H54 (cell line): ENCODE data around the gene HIC1.

ENCODE experiments used
- DNase-seq: peaks from one replicate; pipeline ENCODE4 v3.0.0; 2011; ENCODE audit warnings: low spot score, mixed read lengths; ENCODE audit not compliant: insufficient read length
- FAIRE-seq: peaks from 3 replicates; lab custom pipeline; 2011; peaks lifted over from hg19 to GRCh38; lab: Jason Lieb, UNC
- POLR2A ChIP-seq: IDR thresholded peaks from 2 replicates; pipeline ENCODE4 v1.6.1; 2011; ENCODE audit warnings: low read depth, mild to moderate bottlenecking, low read length

HIC1 gene

DNA sequence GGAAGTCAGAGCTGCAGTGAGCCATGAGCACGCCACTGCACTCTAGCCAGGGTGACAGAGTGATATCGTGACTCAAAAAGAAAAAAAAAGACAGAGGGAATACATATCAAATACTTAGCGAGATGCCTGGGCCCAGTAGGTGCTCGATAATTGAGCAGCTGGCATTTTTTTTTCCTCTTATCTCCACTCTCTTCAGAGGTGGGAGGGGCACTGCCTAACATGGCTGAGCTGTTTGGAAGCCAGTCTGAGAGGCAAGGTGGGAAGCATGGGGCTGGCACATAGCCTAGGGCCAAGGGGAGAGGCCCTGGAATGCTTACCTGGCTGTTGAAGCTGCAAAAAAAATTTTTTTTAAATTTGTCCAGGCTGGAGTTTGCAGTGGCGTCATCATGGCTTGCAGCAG, 38.4 kb downstream of the HIC1 start:
- TF ChIP-seq POLR2A, result no peak

DNA sequence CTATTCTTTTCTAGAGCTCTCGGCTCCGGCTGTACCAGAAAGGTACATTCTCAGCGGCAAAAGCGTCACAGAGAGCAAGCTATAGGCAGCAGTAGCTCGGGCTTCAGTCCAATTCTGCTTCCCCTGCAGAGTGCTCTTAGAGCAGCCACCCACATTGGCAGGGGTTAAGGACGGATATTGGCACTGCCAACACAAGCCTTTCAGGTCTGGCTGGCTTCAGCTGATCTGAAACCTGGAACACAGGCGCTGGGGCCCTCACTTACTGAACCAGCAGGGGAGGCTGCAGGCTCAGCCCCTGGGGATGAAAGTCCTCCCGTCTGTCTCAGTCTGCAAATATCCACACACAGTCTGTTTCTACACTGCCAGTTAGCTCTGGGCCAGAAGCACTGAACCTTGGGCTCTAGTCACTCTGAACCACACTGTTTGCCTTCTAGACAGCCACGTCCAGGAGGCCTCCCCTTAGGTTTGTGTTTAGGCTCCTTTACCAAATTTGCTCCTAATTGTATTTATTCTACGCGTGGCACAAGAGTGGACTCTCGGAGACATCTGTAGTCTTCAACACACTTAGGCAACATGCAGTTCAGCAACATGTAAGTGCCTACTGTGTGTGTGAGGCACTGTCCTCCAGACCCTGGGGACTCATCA, 40.1 kb downstream of the HIC1 start:
- FAIRE-seq, result no peak
- no peak for TF ChIP-seq POLR2A
- no peak for DNase-seq

More for the DNA sequence above, 38.4 kb downstream of the HIC1 start:
- no peak for DNase-seq
- no peak for FAIRE-seq

DNA sequence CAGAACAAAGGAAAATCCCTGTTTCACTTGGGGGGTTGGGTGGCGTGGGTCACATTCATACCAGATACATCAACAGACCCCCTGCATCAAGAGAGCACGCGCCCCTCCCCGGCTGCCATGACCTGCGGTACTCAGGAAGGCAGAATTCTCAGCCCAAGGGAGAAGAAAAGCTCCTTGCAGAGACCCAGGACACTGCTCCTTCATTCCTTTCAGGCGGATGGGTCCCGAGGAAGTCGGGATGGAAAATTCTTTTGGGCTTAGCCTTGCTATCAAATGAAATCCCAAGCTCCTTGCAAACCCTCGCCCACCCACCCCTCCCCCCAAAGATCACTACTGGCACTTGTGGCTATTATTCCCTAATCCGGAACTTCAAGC, 40.6 kb downstream of the HIC1 start:
- no peak for FAIRE-seq
- no peak for DNase-seq
- TF ChIP-seq POLR2A, result no peak

DNA sequence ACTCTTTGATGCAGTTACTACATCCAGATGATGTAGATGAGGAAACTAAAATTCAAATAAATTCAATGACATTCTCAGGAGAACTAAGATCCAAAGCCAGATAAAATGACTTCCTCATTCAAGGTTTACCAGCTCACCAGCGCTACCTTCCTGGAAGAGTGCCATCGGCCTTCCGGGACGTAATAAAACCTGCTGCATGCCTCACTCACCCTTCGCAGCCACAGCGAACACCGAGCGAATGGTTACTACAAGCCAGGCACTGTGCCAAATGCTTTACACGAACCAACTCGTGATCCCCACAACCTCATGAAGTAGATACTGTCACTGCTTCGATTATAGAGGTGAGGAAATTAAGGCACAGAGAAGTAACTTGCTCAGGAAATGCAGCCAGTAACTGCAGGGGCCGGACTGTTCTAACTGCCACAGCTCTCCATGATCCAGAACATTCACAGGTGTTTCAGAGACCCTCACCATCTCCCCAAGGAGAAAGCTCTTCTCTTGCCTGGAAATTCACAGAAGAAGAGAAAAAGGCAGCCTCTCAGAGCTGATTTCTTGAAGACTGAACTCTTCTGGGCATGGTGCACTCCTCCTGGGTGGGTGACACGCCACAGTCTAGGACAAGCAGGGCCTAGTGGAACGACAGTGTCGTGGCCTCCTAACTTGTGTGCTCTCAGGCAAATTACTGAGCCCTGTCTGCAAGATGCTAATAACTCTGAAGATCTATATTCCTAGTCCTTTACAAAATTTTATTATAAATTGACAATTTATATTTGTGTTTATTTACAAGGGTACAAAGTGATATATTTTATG, 46.8 kb downstream of the HIC1 start:
- no peak for FAIRE-seq
- DNase-seq, result no peak
- no peak for TF ChIP-seq POLR2A

DNA sequence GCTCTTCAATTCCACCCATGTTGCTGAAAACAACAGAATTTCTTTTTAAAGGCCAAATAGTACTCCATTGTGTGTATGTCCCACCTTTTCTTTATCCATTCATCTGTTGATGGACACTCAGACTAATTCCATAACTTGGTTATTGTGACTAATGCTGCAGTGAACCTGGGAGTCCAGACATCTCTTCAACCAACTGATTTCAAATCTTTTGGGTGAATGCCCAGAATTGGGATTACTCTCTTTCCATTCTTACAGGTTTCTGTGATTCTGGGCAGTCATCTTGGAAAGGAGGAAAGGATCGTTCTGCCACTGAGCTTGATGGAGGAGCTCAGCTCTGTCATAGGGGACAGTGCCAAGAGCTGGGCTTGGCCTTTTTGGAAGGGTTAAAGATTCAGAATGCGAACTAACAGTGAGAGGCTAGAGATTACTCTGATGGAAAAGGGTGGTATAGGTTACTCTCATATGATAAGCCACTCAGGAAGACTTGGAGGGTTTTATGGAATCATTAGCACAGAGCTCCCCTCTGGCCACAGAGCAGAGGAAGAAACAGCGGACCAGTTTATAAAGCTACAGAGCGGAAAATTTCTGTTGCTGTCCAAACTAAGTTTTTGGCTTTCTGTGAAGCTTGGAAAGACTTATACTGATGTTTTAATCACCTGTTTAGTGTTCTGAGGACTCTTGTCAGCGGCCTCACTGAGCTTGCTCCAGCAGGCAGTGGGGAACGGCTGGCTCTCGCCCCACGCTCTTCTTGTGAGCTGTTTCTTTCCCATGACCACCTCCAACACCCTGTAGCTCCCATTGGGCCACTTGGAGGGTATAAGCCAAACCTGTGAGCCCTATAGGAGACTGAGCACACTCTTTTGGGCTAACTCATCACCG, 48.3 kb downstream of the HIC1 start:
- TF ChIP-seq POLR2A, result no peak
- FAIRE-seq (no peak), DNase-seq (peak; percentile 53)

DNA sequence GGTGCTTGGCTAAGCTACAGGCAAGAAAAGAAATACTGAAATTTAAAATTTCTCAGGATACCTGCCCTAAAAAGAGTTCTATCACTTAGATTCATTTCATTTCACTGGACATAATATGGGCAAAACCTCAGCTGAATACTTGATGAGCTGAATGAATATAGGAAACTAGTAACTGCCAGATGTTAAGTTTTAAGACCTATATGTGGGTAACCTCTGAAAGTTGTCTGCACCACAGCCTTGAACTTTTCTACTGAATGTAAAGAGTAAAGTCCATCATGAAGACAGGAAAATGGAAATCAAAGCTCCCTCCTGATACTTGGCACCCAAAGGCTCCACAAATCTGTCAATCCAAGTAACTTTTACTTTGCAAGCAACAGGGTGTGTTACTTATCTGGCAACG, 50.8 kb downstream of the HIC1 start:
- no peak for TF ChIP-seq POLR2A
- FAIRE-seq, result no peak
- no peak for DNase-seq

DNA sequence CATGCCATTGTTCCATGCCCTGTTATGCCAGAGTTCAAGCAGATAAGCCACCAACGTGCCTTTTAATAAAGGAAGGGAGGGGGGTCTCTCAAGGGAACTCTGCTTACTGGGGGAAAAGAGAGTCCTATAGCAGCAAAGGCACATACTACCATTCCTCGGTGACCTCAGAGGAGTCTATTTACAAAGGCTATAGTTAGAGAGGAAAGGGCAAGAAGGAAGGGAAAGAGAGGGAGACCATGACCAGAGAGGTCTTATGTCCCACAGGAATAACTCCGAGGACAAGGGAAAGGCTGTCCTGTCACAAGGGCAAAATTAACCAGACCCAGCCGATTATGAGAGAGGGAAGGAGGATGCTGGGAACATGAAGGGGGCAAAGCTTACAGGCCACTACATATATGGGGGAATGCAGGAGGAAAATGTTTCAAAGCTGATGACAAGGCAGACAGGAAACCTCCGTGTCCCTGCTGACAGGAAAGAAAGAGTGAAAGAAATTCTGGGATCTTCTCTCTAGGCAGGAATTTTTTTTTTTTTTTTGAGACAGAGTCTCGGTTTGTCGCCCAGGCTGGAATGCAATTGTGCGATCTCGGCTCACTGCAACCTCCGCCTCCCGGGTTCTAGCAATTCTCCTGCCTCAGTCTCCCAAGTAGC, 51.5 kb downstream of the HIC1 start:
- FAIRE-seq, result no peak
- no peak for DNase-seq

DNA sequence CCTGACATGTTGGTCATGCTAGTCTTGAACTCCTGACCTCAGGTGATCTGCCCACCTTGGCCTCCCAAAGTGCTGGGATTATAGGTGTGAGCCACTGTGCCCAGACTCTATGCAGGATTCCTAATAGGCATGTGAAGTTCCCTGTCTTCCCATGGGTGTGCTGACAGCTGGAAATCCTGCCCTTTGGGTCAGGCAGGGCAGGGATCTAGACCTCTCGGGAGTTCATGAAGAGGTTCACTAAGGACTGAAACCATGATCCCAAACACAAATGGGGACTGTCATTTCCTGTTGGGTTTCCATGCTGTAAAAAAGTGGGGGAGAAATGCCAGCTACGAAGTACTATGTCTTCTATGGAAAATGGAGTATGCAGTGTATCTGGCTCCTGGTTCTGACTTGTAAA, 52.1 kb downstream of the HIC1 start:
- FAIRE-seq (no peak), DNase-seq (no peak)
- no peak for TF ChIP-seq POLR2A

More for the DNA sequence above, 51.5 kb downstream of the HIC1 start:
- TF ChIP-seq POLR2A, result no peak

DNA sequence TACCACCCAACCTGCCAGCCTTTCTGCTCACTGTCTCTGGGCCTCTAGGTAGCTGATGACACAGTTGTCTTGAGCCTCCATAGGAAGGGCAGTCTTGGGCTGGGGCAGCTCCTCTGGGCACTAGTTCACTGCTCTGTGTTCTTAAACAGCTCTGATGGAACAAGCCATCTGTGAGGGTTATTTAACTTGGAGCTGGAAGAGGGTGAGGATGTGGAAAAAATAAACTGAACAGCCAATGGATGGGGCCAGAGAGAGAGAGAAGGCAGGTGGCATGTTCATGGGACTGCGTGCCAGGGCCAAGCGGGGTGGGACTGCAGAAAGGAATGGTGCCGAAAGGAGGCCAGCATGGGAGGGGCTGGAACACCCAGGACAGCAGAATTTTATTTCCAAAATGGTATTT, 52.6 kb downstream of the HIC1 start:
- DNase-seq (no peak), FAIRE-seq (no peak)
- TF ChIP-seq POLR2A, result no peak

DNA sequence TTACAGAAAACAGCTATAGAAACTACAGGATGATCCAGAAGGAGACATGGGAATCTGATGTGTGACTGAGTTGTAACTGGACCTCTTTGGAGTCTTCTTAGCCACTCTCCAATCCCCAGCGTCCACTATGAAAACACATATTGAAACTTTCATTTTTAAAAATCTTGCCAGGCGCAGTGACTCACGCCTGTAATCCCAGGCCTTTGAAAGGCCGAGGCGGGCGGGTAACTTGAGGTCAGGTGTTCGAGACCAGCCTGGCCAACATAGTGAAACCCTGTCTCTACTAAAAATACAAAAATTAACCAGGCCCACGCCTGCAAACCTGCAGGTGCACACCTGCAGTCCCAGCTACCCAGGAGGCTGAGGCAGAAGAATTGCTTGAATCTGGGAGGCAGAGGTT, 53.3 kb downstream of the HIC1 start:
- FAIRE-seq (no peak), DNase-seq (no peak)
- no peak for TF ChIP-seq POLR2A

DNA sequence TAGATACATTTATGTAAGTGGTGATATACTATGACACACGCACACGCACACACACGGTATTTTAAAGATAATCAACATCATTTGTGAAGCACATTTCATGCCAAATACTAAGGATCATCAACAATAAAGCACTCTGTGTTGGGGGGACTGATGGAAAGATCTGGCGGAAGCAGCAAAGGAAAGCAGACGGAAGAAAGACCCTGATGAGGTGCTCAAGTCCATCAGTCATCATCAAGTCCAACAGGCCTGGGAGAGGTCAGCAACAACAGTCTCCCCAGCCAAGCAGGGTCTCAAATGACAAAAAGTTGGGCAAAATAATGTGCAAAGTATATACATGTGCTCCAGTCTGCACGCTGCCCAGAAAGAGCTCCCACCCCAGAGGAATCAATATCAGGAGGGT, 55.5 kb downstream of the HIC1 start:
- no peak for DNase-seq
- no peak for FAIRE-seq
- TF ChIP-seq POLR2A, result no peak

DNA sequence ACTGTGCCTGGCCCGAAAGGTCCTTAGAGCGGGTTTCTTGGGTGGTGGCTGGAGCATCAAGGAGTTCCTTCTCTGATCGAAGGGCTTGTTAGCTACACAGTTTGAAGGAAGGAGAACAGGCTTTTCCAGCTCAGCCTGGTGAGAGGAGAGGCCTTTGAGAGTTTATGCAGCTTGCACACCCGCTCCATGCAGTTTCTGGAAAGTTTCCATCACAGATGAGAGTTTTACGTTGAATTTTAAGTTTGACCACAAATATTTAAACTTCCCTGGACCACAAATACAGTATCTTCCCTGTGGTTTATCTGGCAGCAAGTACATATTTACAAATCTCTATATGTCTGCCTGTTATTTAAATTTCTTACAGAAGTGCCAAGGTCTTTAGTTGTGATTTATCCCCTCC, 56.8 kb downstream of the HIC1 start:
- no peak for TF ChIP-seq POLR2A
- no peak for DNase-seq
- FAIRE-seq, result no peak
